Measurements from ENCODE around the gene DAP3.

DNA sequence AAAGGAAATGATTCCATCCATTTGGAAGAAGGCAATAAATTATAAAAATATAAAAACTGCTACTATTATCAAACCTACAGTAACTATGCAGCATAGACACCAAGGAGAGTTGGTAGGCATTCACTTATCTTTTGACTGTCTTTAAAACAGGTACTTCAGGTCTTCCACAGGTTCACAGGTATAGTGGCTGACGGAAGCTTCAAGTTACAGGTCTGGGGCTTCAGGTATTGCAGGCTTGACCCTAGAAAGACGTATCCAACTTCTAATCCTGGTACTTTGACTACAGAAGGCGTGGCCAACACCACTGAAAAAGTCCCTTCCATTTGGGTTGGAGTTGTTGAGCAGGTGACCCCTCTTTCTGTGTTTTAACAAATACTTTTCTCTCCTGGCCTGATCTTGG, 35.9 kb upstream of the DAP3 start:
- TF ChIP-seq, protein P1, sequence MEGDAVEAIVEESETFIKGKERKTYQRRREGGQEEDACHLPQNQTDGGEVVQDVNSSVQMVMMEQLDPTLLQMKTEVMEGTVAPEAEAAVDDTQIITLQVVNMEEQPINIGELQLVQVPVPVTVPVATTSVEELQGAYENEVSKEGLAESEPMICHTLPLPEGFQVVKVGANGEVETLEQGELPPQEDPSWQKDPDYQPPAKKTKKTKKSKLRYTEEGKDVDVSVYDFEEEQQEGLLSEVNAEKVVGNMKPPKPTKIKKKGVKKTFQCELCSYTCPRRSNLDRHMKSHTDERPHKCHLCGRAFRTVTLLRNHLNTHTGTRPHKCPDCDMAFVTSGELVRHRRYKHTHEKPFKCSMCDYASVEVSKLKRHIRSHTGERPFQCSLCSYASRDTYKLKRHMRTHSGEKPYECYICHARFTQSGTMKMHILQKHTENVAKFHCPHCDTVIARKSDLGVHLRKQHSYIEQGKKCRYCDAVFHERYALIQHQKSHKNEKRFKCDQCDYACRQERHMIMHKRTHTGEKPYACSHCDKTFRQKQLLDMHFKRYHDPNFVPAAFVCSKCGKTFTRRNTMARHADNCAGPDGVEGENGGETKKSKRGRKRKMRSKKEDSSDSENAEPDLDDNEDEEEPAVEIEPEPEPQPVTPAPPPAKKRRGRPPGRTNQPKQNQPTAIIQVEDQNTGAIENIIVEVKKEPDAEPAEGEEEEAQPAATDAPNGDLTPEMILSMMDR (conservative IDR thresholded peaks at IDR 0.05; ENCODE audit: low read length), result no peak
- TF ChIP-seq EZH2phosphoT487 (IDR thresholded peaks at IDR 0.05; ENCODE audit: borderline replicate concordance), result no peak

Measured in Loucy (cell line).